ENCODE data around the gene NCLN.

NCLN gene

DNA sequence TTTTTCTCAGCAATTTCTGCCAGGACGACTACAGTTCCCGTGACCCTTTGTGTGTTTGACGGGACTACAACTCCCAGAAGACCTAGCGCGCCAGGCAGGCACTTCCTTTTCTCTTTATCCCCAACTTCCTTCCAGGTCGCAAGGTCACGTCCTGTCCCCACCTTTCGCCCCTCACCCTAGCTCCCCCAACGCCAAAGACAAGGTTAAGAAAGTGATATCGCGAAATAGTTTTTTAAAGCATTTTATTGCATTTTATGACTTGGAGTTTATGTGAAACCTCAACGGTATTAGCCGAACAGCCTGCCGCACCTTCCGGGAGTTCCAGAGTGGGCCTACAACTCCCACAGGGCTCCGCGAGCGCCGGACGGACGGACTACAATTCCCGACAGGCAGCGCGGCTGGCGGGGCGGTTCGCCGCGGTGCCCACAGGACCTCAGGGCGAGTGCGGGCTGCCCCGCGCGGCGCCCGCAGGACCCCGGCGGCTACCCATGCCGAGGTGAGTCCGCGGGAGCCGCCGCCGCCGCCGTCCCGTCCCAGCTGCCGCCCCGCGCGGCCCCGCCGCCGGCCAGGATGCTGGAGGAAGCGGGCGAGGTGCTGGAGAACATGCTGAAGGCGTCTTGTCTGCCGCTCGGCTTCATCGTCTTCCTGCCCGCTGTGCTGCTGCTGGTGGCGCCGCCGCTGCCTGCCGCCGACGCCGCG is at the start of gene NCLN:
Gene NCLN (plus strand): TSS at position 470 of the 699 bp plus-strand sequence. CDS start 101 bp downstream, at position 571.
- no peaks in the 10 kb centered on the region for H3K9me3 ChIP-seq (ENCODE audit: severe bottlenecking)
- peaks cover 15% of the 10 kb centered on the region for H3K36me3 ChIP-seq
- no peaks in the 10 kb centered on the region for H3K27me3 ChIP-seq (ENCODE audit: insufficient read depth, low read depth, severe bottlenecking)
- H3K4me3 ChIP-seq (ENCODE audit: low read depth, low read length), result peak within 1 kb of the TSS; percentile 67
- peak; percentile 93 for DNase-seq
- TF ChIP-seq CTCF (IDR thresholded peaks at IDR 0.05; ENCODE audit: low read depth, low read length), result no peak
- H3K27ac ChIP-seq, result peak within 1 kb of the TSS; percentile 89

DNA sequence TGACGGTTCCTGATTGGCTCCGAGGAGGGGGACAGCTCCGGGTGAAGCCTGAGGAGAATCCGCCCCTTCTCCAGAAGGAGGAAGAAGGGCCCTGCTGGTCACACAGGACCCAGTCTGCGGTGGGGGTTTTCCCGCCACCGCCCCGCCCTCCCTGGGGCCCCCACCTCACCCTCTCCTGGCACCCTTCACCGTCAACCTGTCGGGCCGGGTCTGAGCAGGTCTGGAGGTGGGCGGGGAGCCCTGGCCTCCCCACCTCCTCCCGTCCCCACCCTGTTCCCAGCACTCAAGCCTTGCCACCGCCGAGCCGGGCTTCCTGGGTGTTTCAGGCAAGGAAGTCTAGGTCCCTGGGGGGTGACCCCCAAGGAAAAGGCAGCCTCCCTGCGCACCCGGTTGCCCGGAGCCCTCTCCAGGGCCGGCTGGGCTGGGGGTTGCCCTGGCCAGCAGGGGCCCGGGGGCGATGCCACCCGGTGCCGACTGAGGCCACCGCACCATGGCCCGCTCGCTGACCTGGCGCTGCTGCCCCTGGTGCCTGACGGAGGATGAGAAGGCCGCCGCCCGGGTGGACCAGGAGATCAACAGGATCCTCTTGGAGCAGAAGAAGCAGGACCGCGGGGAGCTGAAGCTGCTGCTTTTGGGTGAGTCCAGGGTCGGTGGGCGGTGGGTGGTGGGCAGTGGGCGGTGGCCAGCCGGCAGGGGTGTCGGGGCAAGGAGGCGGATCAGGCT is 49.6 kb upstream of the NCLN start, which contains the start of gene GNA15:
Gene GNA15 (plus strand): TSS at position 73 of the 723 bp plus-strand sequence. CDS start 418 bp downstream, at position 491.
- Histone ChIP-seq H3K27ac (no peak within 1 kb of the TSS), H3K4me3 (ENCODE audit: low read depth, low read length) (no peak within 1 kb of the TSS), H3K27me3 (ENCODE audit: insufficient read depth, low read depth, severe bottlenecking) (no peaks in the 10 kb centered on the region), H3K36me3 (no peaks in the 10 kb centered on the region), H3K9me3 (ENCODE audit: severe bottlenecking) (peaks cover 2% of the 10 kb centered on the region)
- TF ChIP-seq CTCF (IDR thresholded peaks at IDR 0.05; ENCODE audit: low read depth, low read length), result no peak
- DNase-seq, result no peak

- H3K36me3 ChIP-seq, result no peaks in the 10 kb centered on the region
- H3K4me3 ChIP-seq (ENCODE audit: low read depth, low read length), result no peak overlapping the region
Measured at GRCh38 chr19:3136684-3137055, 49.1 kb upstream of the NCLN start.

GRCh38 chr19:3137119-3137518 is 48.6 kb upstream of the NCLN start:
- Histone ChIP-seq H3K27me3 (ENCODE audit: insufficient read depth, low read depth, severe bottlenecking) (no peaks in the 10 kb centered on the region), H3K27ac (no peak overlapping the region), H3K9me3 (ENCODE audit: severe bottlenecking) (peaks cover 2% of the 10 kb centered on the region), H3K36me3 (no peaks in the 10 kb centered on the region), H3K4me3 (ENCODE audit: low read depth, low read length) (no peak overlapping the region)
- TF ChIP-seq CTCF (IDR thresholded peaks at IDR 0.05; ENCODE audit: low read depth, low read length), result no peak
- DNase-seq, result no peak

More at GRCh38 chr19:3136684-3137055, 49.1 kb upstream of the NCLN start:
- no peak for DNase-seq
- TF ChIP-seq CTCF (IDR thresholded peaks at IDR 0.05; ENCODE audit: low read depth, low read length), result no peak
- no peaks in the 10 kb centered on the region for H3K27me3 ChIP-seq (ENCODE audit: insufficient read depth, low read depth, severe bottlenecking)
- H3K27ac ChIP-seq, result no peak overlapping the region
- H3K9me3 ChIP-seq (ENCODE audit: severe bottlenecking), result peaks cover 2% of the 10 kb centered on the region

- Histone ChIP-seq H3K4me3 (ENCODE audit: low read depth, low read length) (no peak overlapping the region), H3K27ac (no peak overlapping the region), H3K9me3 (ENCODE audit: severe bottlenecking) (peaks cover 2% of the 10 kb centered on the region), H3K27me3 (ENCODE audit: insufficient read depth, low read depth, severe bottlenecking) (no peaks in the 10 kb centered on the region), H3K36me3 (no peaks in the 10 kb centered on the region)
- TF ChIP-seq CTCF (IDR thresholded peaks at IDR 0.05; ENCODE audit: low read depth, low read length), result no peak
- DNase-seq, result no peak
Measured at GRCh38 chr19:3138268-3138667, 47.5 kb upstream of the NCLN start.
